ENCODE results near the gene VPS33B.
"Not testable (repeated sequence)": the region's sequence is repeated elsewhere in the genome, so short reads cannot be mapped to it uniquely, and the experiment has no call there.

DNA sequence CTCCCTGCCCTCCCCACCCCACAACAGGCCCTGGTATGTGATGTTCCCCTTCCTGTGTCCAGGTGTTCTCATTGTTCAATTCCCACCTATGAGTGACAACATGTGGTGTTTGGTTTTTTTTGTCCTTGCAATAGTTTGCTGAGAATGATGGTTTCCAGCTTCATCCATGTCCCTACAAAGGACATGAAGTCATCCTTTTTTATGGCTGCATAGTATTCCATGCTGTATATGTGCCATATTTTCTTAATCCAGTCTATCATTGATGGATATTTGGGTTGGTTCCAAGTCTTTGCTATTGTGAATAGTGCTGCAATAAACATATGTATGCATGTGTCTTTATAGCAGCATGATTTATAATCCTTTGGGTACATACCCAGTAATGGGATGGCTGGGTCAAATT lies 23.7 kb upstream of the VPS33B start:
- TF ChIP-seq, protein P1, sequence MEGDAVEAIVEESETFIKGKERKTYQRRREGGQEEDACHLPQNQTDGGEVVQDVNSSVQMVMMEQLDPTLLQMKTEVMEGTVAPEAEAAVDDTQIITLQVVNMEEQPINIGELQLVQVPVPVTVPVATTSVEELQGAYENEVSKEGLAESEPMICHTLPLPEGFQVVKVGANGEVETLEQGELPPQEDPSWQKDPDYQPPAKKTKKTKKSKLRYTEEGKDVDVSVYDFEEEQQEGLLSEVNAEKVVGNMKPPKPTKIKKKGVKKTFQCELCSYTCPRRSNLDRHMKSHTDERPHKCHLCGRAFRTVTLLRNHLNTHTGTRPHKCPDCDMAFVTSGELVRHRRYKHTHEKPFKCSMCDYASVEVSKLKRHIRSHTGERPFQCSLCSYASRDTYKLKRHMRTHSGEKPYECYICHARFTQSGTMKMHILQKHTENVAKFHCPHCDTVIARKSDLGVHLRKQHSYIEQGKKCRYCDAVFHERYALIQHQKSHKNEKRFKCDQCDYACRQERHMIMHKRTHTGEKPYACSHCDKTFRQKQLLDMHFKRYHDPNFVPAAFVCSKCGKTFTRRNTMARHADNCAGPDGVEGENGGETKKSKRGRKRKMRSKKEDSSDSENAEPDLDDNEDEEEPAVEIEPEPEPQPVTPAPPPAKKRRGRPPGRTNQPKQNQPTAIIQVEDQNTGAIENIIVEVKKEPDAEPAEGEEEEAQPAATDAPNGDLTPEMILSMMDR (conservative IDR thresholded peaks at IDR 0.05; ENCODE audit: low read depth in 2 of 2), result not testable (repeated sequence)
- TF ChIP-seq EZH2 (IDR thresholded peaks at IDR 0.05; ENCODE audit: low read depth, unreplicated experiment); POLR2AphosphoS5 (IDR thresholded peaks at IDR 0.05; ENCODE audit: low read depth); CREB1 (CRISPR knock-in tag; IDR thresholded peaks at IDR 0.05; ENCODE audit: low read depth); NANOG (IDR thresholded peaks at IDR 0.05; ENCODE audit: borderline replicate concordance); EZH2phosphoT487 (IDR thresholded peaks at IDR 0.05; ENCODE audit: unreplicated experiment); STAT1 (IDR thresholded peaks at IDR 0.05; ENCODE audit: unreplicated experiment): not testable (repeated sequence)
- TF ChIP-seq, protein P2, sequence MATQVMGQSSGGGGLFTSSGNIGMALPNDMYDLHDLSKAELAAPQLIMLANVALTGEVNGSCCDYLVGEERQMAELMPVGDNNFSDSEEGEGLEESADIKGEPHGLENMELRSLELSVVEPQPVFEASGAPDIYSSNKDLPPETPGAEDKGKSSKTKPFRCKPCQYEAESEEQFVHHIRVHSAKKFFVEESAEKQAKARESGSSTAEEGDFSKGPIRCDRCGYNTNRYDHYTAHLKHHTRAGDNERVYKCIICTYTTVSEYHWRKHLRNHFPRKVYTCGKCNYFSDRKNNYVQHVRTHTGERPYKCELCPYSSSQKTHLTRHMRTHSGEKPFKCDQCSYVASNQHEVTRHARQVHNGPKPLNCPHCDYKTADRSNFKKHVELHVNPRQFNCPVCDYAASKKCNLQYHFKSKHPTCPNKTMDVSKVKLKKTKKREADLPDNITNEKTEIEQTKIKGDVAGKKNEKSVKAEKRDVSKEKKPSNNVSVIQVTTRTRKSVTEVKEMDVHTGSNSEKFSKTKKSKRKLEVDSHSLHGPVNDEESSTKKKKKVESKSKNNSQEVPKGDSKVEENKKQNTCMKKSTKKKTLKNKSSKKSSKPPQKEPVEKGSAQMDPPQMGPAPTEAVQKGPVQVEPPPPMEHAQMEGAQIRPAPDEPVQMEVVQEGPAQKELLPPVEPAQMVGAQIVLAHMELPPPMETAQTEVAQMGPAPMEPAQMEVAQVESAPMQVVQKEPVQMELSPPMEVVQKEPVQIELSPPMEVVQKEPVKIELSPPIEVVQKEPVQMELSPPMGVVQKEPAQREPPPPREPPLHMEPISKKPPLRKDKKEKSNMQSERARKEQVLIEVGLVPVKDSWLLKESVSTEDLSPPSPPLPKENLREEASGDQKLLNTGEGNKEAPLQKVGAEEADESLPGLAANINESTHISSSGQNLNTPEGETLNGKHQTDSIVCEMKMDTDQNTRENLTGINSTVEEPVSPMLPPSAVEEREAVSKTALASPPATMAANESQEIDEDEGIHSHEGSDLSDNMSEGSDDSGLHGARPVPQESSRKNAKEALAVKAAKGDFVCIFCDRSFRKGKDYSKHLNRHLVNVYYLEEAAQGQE (IDR thresholded peaks at IDR 0.05; ENCODE audit: unreplicated experiment), result not testable (repeated sequence)
- TF ChIP-seq, protein P3, sequence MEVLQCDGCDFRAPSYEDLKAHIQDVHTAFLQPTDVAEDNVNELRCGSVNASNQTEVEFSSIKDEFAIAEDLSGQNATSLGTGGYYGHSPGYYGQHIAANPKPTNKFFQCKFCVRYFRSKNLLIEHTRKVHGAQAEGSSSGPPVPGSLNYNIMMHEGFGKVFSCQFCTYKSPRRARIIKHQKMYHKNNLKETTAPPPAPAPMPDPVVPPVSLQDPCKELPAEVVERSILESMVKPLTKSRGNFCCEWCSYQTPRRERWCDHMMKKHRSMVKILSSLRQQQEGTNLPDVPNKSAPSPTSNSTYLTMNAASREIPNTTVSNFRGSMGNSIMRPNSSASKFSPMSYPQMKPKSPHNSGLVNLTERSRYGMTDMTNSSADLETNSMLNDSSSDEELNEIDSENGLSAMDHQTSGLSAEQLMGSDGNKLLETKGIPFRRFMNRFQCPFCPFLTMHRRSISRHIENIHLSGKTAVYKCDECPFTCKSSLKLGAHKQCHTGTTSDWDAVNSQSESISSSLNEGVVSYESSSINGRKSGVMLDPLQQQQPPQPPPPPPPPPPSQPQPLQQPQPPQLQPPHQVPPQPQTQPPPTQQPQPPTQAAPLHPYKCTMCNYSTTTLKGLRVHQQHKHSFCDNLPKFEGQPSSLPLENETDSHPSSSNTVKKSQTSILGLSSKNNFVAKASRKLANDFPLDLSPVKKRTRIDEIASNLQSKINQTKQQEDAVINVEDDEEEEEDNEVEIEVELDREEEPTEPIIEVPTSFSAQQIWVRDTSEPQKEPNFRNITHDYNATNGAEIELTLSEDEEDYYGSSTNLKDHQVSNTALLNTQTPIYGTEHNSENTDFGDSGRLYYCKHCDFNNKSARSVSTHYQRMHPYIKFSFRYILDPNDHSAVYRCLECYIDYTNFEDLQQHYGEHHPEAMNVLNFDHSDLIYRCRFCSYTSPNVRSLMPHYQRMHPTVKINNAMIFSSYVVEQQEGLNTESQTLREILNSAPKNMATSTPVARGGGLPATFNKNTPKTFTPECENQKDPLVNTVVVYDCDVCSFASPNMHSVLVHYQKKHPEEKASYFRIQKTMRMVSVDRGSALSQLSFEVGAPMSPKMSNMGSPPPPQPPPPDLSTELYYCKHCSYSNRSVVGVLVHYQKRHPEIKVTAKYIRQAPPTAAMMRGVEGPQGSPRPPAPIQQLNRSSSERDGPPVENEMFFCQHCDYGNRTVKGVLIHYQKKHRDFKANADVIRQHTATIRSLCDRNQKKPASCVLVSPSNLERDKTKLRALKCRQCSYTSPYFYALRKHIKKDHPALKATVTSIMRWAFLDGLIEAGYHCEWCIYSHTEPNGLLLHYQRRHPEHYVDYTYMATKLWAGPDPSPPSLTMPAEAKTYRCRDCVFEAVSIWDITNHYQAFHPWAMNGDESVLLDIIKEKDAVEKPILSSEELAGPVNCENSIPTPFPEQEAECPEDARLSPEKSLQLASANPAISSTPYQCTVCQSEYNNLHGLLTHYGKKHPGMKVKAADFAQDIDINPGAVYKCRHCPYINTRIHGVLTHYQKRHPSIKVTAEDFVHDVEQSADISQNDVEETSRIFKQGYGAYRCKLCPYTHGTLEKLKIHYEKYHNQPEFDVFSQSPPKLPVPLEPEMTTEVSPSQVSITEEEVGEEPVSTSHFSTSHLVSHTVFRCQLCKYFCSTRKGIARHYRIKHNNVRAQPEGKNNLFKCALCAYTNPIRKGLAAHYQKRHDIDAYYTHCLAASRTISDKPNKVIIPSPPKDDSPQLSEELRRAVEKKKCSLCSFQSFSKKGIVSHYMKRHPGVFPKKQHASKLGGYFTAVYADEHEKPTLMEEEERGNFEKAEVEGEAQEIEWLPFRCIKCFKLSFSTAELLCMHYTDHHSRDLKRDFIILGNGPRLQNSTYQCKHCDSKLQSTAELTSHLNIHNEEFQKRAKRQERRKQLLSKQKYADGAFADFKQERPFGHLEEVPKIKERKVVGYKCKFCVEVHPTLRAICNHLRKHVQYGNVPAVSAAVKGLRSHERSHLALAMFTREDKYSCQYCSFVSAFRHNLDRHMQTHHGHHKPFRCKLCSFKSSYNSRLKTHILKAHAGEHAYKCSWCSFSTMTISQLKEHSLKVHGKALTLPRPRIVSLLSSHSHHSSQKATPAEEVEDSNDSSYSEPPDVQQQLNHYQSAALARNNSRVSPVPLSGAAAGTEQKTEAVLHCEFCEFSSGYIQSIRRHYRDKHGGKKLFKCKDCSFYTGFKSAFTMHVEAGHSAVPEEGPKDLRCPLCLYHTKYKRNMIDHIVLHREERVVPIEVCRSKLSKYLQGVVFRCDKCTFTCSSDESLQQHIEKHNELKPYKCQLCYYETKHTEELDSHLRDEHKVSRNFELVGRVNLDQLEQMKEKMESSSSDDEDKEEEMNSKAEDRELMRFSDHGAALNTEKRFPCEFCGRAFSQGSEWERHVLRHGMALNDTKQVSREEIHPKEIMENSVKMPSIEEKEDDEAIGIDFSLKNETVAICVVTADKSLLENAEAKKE (CRISPR knock-in tag; IDR thresholded peaks at IDR 0.05), result not testable (repeated sequence)

Measured in GM23338 (cell line).